GM23338 (cell line): Measurements from ENCODE around the gene RUVBL1.

Source experiments
- CTCF ChIP-seq, 2 experiments: fragments of 200-600 bp in 1 of 2; sonication (generic) in 1 of 2; conservative IDR thresholded peaks; 2 replicates each; pipeline versions ENCODE4 v1.5.1 to v1.6.1; 2016 to 2017; ENCODE audit warnings: antibody characterized with exemption in 2 of 2, low read depth in 2 of 2, mild to moderate bottlenecking in 2 of 2, moderate library complexity in 1 of 2
- EZH2 ChIP-seq: fragments of 200-600 bp; sonication (generic); IDR thresholded peaks from one replicate; pipeline ENCODE4 v1.8.0; 2017; ENCODE audit warnings: antibody characterized with exemption, mild to moderate bottlenecking, low read depth; ENCODE audit not compliant: unreplicated experiment
- REST ChIP-seq: IDR thresholded peaks from one replicate; pipeline ENCODE4 v1.6.1; 2018; ENCODE audit warnings: antibody characterized with exemption; ENCODE audit not compliant: unreplicated experiment

GRCh38 chr3:128083980-128084674 is 39.5 kb downstream of the RUVBL1 start:
- TF ChIP-seq CTCF (conservative IDR thresholded peaks at IDR 0.05; ENCODE audit: low read depth in 2 of 2), result no peak
- TF ChIP-seq EZH2, result no peak
- TF ChIP-seq REST, result no peak
